ENCODE data around the gene PCDH9. TPM values are rescaled to one million over a fixed set of nuclear protein-coding genes. Genes with fewer than 3 reads are reported as not detected.

PCDH9 gene
- total RNA-seq, 1 experiment from 2014 or later: 5.6 TPM

- Histone ChIP-seq H3K27ac (no peak overlapping the region), H3K9me3 (replicated peaks) (no peaks in the 10 kb centered on the region), H3K27me3 (no peaks in the 10 kb centered on the region), H3K4me3 (no peak overlapping the region), H3K4me1 (no peaks in the 10 kb centered on the region), H3K36me3 (no peaks in the 10 kb centered on the region)
- no peak for DNase-seq
Observed at GRCh38 chr13:66969291-66969690, 260.8 kb downstream of the PCDH9 start.

- no peaks in the 10 kb centered on the region for H3K4me1 ChIP-seq
- no peak overlapping the region for H3K27ac ChIP-seq
- no peak overlapping the region for H3K4me3 ChIP-seq
- H3K9me3 ChIP-seq (replicated peaks): no peaks in the 10 kb centered on the region
- H3K27me3 ChIP-seq: no peaks in the 10 kb centered on the region
- H3K36me3 ChIP-seq: no peaks in the 10 kb centered on the region
- no peak for DNase-seq
Observed at GRCh38 chr13:66967811-66968597, 262.1 kb downstream of the PCDH9 start.

GRCh38 chr13:66965181-66965580 lies 265.0 kb downstream of the PCDH9 start:
- DNase-seq: no peak
- Histone ChIP-seq H3K4me1 (no peaks in the 10 kb centered on the region), H3K4me3 (no peak overlapping the region)

GRCh38 chr13:66962953-66963352 lies 267.2 kb downstream of the PCDH9 start:
- peak in 1 of 2 experiments; percentile 7 for DNase-seq
- no peaks in the 10 kb centered on the region for H3K9me3 ChIP-seq (replicated peaks)

More at GRCh38 chr13:66965181-66965580, 265.0 kb downstream of the PCDH9 start:
- H3K27ac ChIP-seq: no peak overlapping the region
- H3K36me3 ChIP-seq: no peaks in the 10 kb centered on the region
- no peaks in the 10 kb centered on the region for H3K27me3 ChIP-seq
- no peaks in the 10 kb centered on the region for H3K9me3 ChIP-seq (replicated peaks)

GRCh38 chr13:66958611-66959010 lies 271.5 kb downstream of the PCDH9 start:
- peak in 1 of 2 experiments; percentile 16 for DNase-seq
- Histone ChIP-seq H3K4me3 (no peak overlapping the region), H3K36me3 (no peaks in the 10 kb centered on the region), H3K27ac (peak overlapping the region; percentile 24; the same call in 1 of the 2 replicates), H3K4me1 (peaks cover 9% of the 10 kb centered on the region; the same call in 1 of the 2 replicates), H3K27me3 (no peaks in the 10 kb centered on the region), H3K9me3 (replicated peaks) (no peaks in the 10 kb centered on the region)

More at GRCh38 chr13:66962953-66963352, 267.2 kb downstream of the PCDH9 start:
- Histone ChIP-seq H3K4me1 (peaks cover 9% of the 10 kb centered on the region; the same call in 1 of the 2 replicates), H3K27ac (no peak overlapping the region), H3K4me3 (no peak overlapping the region), H3K36me3 (no peaks in the 10 kb centered on the region), H3K27me3 (no peaks in the 10 kb centered on the region)

GRCh38 chr13:66952507-66952906 lies 277.6 kb downstream of the PCDH9 start:
- H3K36me3 ChIP-seq: no peaks in the 10 kb centered on the region
- H3K9me3 ChIP-seq (replicated peaks): no peaks in the 10 kb centered on the region
- H3K27ac ChIP-seq: no peak overlapping the region
- H3K27me3 ChIP-seq: no peaks in the 10 kb centered on the region
- no peak overlapping the region for H3K4me3 ChIP-seq
- H3K4me1 ChIP-seq: peaks cover 10% of the 10 kb centered on the region; the same call in 1 of the 2 replicates
- no peak for DNase-seq

GRCh38 chr13:66951426-66951825 lies 278.7 kb downstream of the PCDH9 start:
- Histone ChIP-seq H3K27me3 (no peaks in the 10 kb centered on the region), H3K4me3 (no peak overlapping the region), H3K4me1 (peaks cover 14% of the 10 kb centered on the region; the same call in 1 of the 2 replicates), H3K27ac (no peak overlapping the region), H3K9me3 (replicated peaks) (no peaks in the 10 kb centered on the region), H3K36me3 (no peaks in the 10 kb centered on the region)
- no peak for DNase-seq

- H3K27me3 ChIP-seq: no peaks in the 10 kb centered on the region
- H3K4me1 ChIP-seq: peaks cover 14% of the 10 kb centered on the region; the same call in 1 of the 2 replicates
- DNase-seq: no peak
- H3K36me3 ChIP-seq: no peaks in the 10 kb centered on the region
- H3K4me3 ChIP-seq: no peak overlapping the region
- H3K9me3 ChIP-seq (replicated peaks): no peaks in the 10 kb centered on the region
- no peak overlapping the region for H3K27ac ChIP-seq
Observed at GRCh38 chr13:66950666-66951065, 279.5 kb downstream of the PCDH9 start.

GRCh38 chr13:66948910-66949309 lies 281.2 kb downstream of the PCDH9 start:
- no peak for DNase-seq
- no peak overlapping the region for H3K4me3 ChIP-seq
- H3K36me3 ChIP-seq: no peaks in the 10 kb centered on the region
- no peak overlapping the region for H3K27ac ChIP-seq
- H3K27me3 ChIP-seq: no peaks in the 10 kb centered on the region
- H3K9me3 ChIP-seq (replicated peaks): no peaks in the 10 kb centered on the region
- H3K4me1 ChIP-seq: peaks cover 21% of the 10 kb centered on the region; the same call in 1 of the 2 replicates

GRCh38 chr13:66943530-66943929 lies 286.6 kb downstream of the PCDH9 start:
- Histone ChIP-seq H3K27ac (no peak overlapping the region), H3K4me3 (no peak overlapping the region), H3K4me1 (peaks cover 21% of the 10 kb centered on the region; the same call in 1 of the 2 replicates), H3K27me3 (no peaks in the 10 kb centered on the region), H3K36me3 (no peaks in the 10 kb centered on the region), H3K9me3 (replicated peaks) (no peaks in the 10 kb centered on the region)
- no peak for DNase-seq

- Histone ChIP-seq H3K9me3 (replicated peaks) (no peaks in the 10 kb centered on the region), H3K4me1 (peaks cover 7% of the 10 kb centered on the region; the same call in 1 of the 2 replicates), H3K27me3 (no peaks in the 10 kb centered on the region), H3K36me3 (no peaks in the 10 kb centered on the region), H3K4me3 (no peak overlapping the region), H3K27ac (no peak overlapping the region)
- DNase-seq: no peak
Observed at GRCh38 chr13:66940113-66940512, 290.0 kb downstream of the PCDH9 start.

GRCh38 chr13:66937423-66937822 lies 292.7 kb downstream of the PCDH9 start:
- Histone ChIP-seq H3K4me3 (no peak overlapping the region), H3K4me1 (no peaks in the 10 kb centered on the region), H3K9me3 (replicated peaks) (no peaks in the 10 kb centered on the region)

GRCh38 chr13:66933994-66934393 lies 296.1 kb downstream of the PCDH9 start:
- H3K4me3 ChIP-seq: no peak overlapping the region
- no peaks in the 10 kb centered on the region for H3K9me3 ChIP-seq (replicated peaks)
- H3K27me3 ChIP-seq: no peaks in the 10 kb centered on the region
- no peaks in the 10 kb centered on the region for H3K4me1 ChIP-seq
- no peak overlapping the region for H3K27ac ChIP-seq
- no peak for DNase-seq
- H3K36me3 ChIP-seq: no peaks in the 10 kb centered on the region

More at GRCh38 chr13:66937423-66937822, 292.7 kb downstream of the PCDH9 start:
- no peak for DNase-seq
- no peaks in the 10 kb centered on the region for H3K36me3 ChIP-seq
- no peak overlapping the region for H3K27ac ChIP-seq
- H3K27me3 ChIP-seq: no peaks in the 10 kb centered on the region

- Histone ChIP-seq H3K9me3 (replicated peaks) (no peaks in the 10 kb centered on the region), H3K4me3 (no peak overlapping the region), H3K36me3 (no peaks in the 10 kb centered on the region), H3K4me1 (no peaks in the 10 kb centered on the region), H3K27ac (no peak overlapping the region), H3K27me3 (no peaks in the 10 kb centered on the region)
- DNase-seq: no peak
Observed at GRCh38 chr13:66933527-66933926, 296.6 kb downstream of the PCDH9 start.

GRCh38 chr13:66927562-66927961 lies 302.6 kb downstream of the PCDH9 start:
- no peaks in the 10 kb centered on the region for H3K9me3 ChIP-seq (replicated peaks)
- H3K27me3 ChIP-seq: no peaks in the 10 kb centered on the region
- no peaks in the 10 kb centered on the region; the same call in 1 of the 2 replicates for H3K4me1 ChIP-seq
- no peak overlapping the region for H3K27ac ChIP-seq
- no peaks in the 10 kb centered on the region for H3K36me3 ChIP-seq
- DNase-seq: no peak
- no peak overlapping the region for H3K4me3 ChIP-seq

Data from SJCRH30 (cell line).